ENCODE data around the gene ZNF460. TPM values are rescaled to one million over a fixed set of nuclear protein-coding genes. Genes with fewer than 3 reads are reported as not detected.

ZNF460 gene
- total RNA-seq, 1 donor from 2014 or later = 49.6 TPM

GRCh38 chr19:57279418-57280164, 694 bp upstream of the ZNF460 start:
- DNase-seq (ENCODE audit: low read depth, low spot score) = peak; percentile 85

GRCh38 chr19:57280962-57281400, 696 bp downstream of the ZNF460 start:
- DNase-seq (ENCODE audit: low read depth, low spot score) = no peak

GRCh38 chr19:57282011-57282643, 1.8 kb downstream of the ZNF460 start:
- DNase-seq (ENCODE audit: low read depth, low spot score) = no peak

- no peak for DNase-seq (ENCODE audit: low read depth, low spot score)
These were observed 8.1 kb downstream of the ZNF460 start for GRCh38 chr19:57288373-57288772.

- DNase-seq (ENCODE audit: low read depth, low spot score) = no peak
These were observed 10.7 kb downstream of the ZNF460 start for GRCh38 chr19:57290970-57291369.

- DNase-seq (ENCODE audit: low read depth, low spot score) = no peak
These were observed 12.3 kb downstream of the ZNF460 start for GRCh38 chr19:57292547-57292946.

GRCh38 chr19:57293719-57294118, 13.4 kb downstream of the ZNF460 start:
- DNase-seq (ENCODE audit: low read depth, low spot score) = no peak

GRCh38 chr19:57302020-57302465, 21.8 kb downstream of the ZNF460 start:
- no peak for DNase-seq (ENCODE audit: low read depth, low spot score)

GRCh38 chr19:57302727-57303401, 22.6 kb downstream of the ZNF460 start:
- no peak for DNase-seq (ENCODE audit: low read depth, low spot score)

- DNase-seq (ENCODE audit: low read depth, low spot score) = no peak
These were observed 24.8 kb downstream of the ZNF460 start for GRCh38 chr19:57305056-57305455.

- DNase-seq (ENCODE audit: low read depth, low spot score) = no peak
These were observed 28.2 kb downstream of the ZNF460 start for GRCh38 chr19:57308514-57308913.

GRCh38 chr19:57310792-57311191, 30.5 kb downstream of the ZNF460 start:
- DNase-seq (ENCODE audit: low read depth, low spot score) = no peak

GRCh38 chr19:57314146-57314545, 33.9 kb downstream of the ZNF460 start:
- no peak for DNase-seq (ENCODE audit: low read depth, low spot score)

- no peak for DNase-seq (ENCODE audit: low read depth, low spot score)
These were observed 37.2 kb downstream of the ZNF460 start for GRCh38 chr19:57317503-57317902.

GRCh38 chr19:57319869-57320179, 39.5 kb downstream of the ZNF460 start:
- no peak for DNase-seq (ENCODE audit: low read depth, low spot score)

GRCh38 chr19:57320180-57321084, 40.1 kb downstream of the ZNF460 start, which contains the start of gene ZNF543:
Gene ZNF543 (plus strand): TSS chr19:57320472. CDS start chr19:57320854, 382 bp downstream.
- peak; percentile 86 for DNase-seq (ENCODE audit: low read depth, low spot score)

GRCh38 chr19:57321116-57321515, 40.8 kb downstream of the ZNF460 start:
- DNase-seq (ENCODE audit: low read depth, low spot score) = no peak

- no peak for DNase-seq (ENCODE audit: low read depth, low spot score)
These were observed 41.5 kb downstream of the ZNF460 start for GRCh38 chr19:57321751-57322150.

GRCh38 chr19:57324992-57325391, 44.7 kb downstream of the ZNF460 start:
- no peak for DNase-seq (ENCODE audit: low read depth, low spot score)

GRCh38 chr19:57327993-57328392, 47.7 kb downstream of the ZNF460 start:
- DNase-seq (ENCODE audit: low read depth, low spot score) = no peak

GRCh38 chr19:57334191-57334590, 53.9 kb downstream of the ZNF460 start:
- no peak for DNase-seq (ENCODE audit: low read depth, low spot score)
